HepG2 (cell line): ENCODE data around the gene NRSN2. TPM values are rescaled to one million over a fixed set of nuclear protein-coding genes. Genes with fewer than 3 reads are reported as not detected.
A peak's percentile ranks its signal among the peaks of the same experiment; 100 is the strongest.

Source experiments
- PAWR ChIP-seq: sonication (generic); formaldehyde crosslinking; IDR thresholded peaks from 2 replicates; pipeline ENCODE4 v1.4.0; 2020; ENCODE audit warnings: missing genetic modification reagents, mild to moderate bottlenecking, borderline replicate concordance
- ZFP37 ChIP-seq: sonication (generic); formaldehyde crosslinking; IDR thresholded peaks from 2 replicates; pipeline ENCODE4 v1.4.0; 2020; ENCODE audit warnings: missing genetic modification reagents, borderline replicate concordance
- ZKSCAN1 ChIP-seq: fragments of 150-350 bp; IDR thresholded peaks from 2 replicates; pipeline ENCODE4 v1.6.1; 2014; ENCODE audit warnings: low read length
- ZNF101 ChIP-seq: sonication (generic); formaldehyde crosslinking; IDR thresholded peaks from 2 replicates; pipeline ENCODE4 v1.4.0; 2020; ENCODE audit warnings: mild to moderate bottlenecking, low read depth, missing genetic modification reagents, borderline replicate concordance
- ZNF350 ChIP-seq: sonication (generic); formaldehyde crosslinking; IDR thresholded peaks from 2 replicates; pipeline ENCODE4 v1.4.0; 2020; ENCODE audit warnings: mild to moderate bottlenecking, low read depth, missing genetic modification reagents, borderline replicate concordance
- ZNF501 ChIP-seq: sonication (generic); formaldehyde crosslinking; IDR thresholded peaks from 2 replicates; pipeline ENCODE4 v1.5.1; 2020; ENCODE audit warnings: mild to moderate bottlenecking, moderate library complexity, missing genetic modification reagents
- ZNF891 ChIP-seq: sonication (generic); formaldehyde crosslinking; IDR thresholded peaks from 2 replicates; pipeline ENCODE4 v1.5.0; 2020; ENCODE audit warnings: mild to moderate bottlenecking, missing genetic modification reagents
- polyA plus RNA-seq, 8 experiments: library from polyadenylated mRNA; depleted of rRNA in 3 of 8; stranded (reverse) in 7 of 8; unstranded in 1 of 8; fragments of >200 nt; fragmentation: Illumina TruSeq in 4 of 8; extraction: Trizol in 4 of 8; gene quantifications; 2 replicates each; pipeline versions ENCODE4 v1.2.1 to v1.2.3, GENCODE V29; 2011 to 2016; ENCODE audit warnings: low read depth in 4 of 8, missing spikeins in 1 of 8, mixed read lengths in 1 of 8; ENCODE audit not compliant: insufficient read depth in 1 of 8
- total RNA-seq, 5 experiments: library from RNA; depleted of rRNA; stranded (reverse); fragments of >200 nt; fragmentation: Illumina TruSeq; extraction: Trizol; gene quantifications; 2 replicates each; pipeline ENCODE4 v1.2.3, GENCODE V29; 2016; ENCODE audit warnings: low read depth in 1 of 5
- TF ChIP-seq, protein P1 (sequence below): sonication (generic); formaldehyde crosslinking; IDR thresholded peaks from 2 replicates; pipeline ENCODE4 v1.5.0; 2020; ENCODE audit warnings: mild to moderate bottlenecking, missing genetic modification reagents
- TF ChIP-seq, protein P2 (sequence below): sonication (generic); formaldehyde crosslinking; IDR thresholded peaks from 2 replicates; pipeline ENCODE4 v1.4.0; 2020; ENCODE audit warnings: missing genetic modification reagents

The NRSN2 gene
- total and polyA plus RNA-seq, 2 of the 13 experiments (the other 11 are each of a cell fraction or from before 2014, with no cell fraction given) = 32.3 to 49.4 TPM

DNA sequence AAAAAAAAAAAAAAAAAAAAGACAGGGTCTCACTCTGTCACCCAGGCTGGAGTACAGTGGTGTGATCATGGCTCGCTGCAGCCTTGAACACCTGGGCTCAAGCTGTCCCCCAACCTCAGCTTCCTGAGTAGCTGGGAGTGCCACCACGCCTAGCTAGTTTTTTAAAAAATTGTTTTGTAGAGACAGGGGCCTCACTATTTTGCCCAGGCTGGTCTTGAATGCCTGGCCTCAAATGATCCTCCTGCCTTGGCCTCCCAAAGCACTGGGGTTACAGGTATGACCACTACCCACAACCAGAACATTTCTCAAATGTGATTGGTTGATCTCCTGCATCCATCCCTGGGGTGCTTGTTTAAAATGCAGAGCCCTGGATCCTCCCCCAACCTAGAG, 55.6 kb downstream of the NRSN2 start (continued):
- TF ChIP-seq, protein P1, sequence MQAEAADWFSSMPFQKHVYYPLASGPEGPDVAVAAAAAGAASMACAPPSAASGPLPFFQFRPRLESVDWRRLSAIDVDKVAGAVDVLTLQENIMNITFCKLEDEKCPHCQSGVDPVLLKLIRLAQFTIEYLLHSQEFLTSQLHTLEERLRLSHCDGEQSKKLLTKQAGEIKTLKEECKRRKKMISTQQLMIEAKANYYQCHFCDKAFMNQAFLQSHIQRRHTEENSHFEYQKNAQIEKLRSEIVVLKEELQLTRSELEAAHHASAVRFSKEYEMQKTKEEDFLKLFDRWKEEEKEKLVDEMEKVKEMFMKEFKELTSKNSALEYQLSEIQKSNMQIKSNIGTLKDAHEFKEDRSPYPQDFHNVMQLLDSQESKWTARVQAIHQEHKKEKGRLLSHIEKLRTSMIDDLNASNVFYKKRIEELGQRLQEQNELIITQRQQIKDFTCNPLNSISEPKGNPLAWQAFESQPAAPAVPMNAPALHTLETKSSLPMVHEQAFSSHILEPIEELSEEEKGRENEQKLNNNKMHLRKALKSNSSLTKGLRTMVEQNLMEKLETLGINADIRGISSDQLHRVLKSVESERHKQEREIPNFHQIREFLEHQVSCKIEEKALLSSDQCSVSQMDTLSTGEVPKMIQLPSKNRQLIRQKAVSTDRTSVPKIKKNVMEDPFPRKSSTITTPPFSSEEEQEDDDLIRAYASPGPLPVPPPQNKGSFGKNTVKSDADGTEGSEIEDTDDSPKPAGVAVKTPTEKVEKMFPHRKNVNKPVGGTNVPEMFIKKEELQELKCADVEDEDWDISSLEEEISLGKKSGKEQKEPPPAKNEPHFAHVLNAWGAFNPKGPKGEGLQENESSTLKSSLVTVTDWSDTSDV = peak; percentile 65; the same call in 1 of the 2 replicates
- TF ChIP-seq ZNF101 (CRISPR knock-in tag) (no peak), ZKSCAN1 (no peak), ZFP37 (CRISPR knock-in tag) (peak; percentile 62; the same call in 1 of the 2 replicates), ZNF891 (CRISPR knock-in tag) (0 out of 2 replicates have a peak, but pooled peaks have one; percentile 45), ZNF350 (peak; percentile 45; the same call in 1 of the 2 replicates), ZNF501 (0 out of 2 replicates have a peak, but pooled peaks have one; percentile 12), PAWR (no peak)
- TF ChIP-seq, protein P2, sequence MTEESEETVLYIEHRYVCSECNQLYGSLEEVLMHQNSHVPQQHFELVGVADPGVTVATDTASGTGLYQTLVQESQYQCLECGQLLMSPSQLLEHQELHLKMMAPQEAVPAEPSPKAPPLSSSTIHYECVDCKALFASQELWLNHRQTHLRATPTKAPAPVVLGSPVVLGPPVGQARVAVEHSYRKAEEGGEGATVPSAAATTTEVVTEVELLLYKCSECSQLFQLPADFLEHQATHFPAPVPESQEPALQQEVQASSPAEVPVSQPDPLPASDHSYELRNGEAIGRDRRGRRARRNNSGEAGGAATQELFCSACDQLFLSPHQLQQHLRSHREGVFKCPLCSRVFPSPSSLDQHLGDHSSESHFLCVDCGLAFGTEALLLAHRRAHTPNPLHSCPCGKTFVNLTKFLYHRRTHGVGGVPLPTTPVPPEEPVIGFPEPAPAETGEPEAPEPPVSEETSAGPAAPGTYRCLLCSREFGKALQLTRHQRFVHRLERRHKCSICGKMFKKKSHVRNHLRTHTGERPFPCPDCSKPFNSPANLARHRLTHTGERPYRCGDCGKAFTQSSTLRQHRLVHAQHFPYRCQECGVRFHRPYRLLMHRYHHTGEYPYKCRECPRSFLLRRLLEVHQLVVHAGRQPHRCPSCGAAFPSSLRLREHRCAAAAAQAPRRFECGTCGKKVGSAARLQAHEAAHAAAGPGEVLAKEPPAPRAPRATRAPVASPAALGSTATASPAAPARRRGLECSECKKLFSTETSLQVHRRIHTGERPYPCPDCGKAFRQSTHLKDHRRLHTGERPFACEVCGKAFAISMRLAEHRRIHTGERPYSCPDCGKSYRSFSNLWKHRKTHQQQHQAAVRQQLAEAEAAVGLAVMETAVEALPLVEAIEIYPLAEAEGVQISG (CRISPR knock-in tag) = 0 out of 2 replicates have a peak, but pooled peaks have one; percentile 39
